ENCODE data around the gene KNDC1.
A peak's percentile ranks its signal among the peaks of the same experiment; 100 is the strongest.

Gene KNDC1

DNA sequence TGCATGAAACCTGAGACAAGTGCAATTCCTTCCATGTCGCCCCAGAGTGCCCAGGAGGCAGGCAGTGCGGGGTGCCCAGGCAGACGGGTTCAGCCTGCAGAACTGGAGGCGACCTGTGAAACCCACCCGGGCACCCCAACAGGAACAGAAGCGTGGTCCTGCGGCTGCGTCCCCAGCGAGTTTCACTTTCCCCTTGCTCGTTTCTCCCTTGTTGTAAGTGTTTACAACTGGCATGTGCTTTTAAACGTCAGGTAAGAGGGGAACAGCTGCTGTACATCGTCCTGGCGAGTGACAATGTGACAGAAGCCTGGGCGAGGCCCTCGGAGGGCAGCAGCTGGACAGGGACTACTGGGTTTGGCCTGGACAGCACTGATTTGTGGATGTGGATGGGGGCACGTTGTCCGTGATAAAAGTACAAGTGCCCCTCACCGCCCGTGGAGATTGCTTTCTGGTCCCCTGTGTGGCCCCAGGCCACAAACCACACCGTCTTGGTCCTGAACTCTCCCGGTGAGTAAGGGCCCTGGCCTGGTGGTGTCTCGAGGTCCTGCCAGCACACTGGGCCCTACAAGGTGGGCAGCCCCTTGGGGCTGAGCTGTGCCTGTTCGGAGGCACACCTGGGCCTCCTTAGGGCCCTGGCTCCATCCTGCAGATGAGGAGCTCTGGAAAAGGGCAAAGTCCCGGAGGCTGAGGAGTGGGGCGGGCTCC lies 81.6 kb downstream of the KNDC1 start:
- Mint-ChIP-seq H3K4me1 (peaks cover 4% of the 10 kb centered on the region), H3K27ac (no peak overlapping the region), H3K9me3 (no peaks in the 10 kb centered on the region), H3K27me3 (ENCODE audit: low read depth) (peaks cover 70% of the 10 kb centered on the region), H3K4me3 (no peak overlapping the region), H3K36me3 (ENCODE audit: low read depth) (no peaks in the 10 kb centered on the region)
- TF ChIP-seq, protein P1, sequence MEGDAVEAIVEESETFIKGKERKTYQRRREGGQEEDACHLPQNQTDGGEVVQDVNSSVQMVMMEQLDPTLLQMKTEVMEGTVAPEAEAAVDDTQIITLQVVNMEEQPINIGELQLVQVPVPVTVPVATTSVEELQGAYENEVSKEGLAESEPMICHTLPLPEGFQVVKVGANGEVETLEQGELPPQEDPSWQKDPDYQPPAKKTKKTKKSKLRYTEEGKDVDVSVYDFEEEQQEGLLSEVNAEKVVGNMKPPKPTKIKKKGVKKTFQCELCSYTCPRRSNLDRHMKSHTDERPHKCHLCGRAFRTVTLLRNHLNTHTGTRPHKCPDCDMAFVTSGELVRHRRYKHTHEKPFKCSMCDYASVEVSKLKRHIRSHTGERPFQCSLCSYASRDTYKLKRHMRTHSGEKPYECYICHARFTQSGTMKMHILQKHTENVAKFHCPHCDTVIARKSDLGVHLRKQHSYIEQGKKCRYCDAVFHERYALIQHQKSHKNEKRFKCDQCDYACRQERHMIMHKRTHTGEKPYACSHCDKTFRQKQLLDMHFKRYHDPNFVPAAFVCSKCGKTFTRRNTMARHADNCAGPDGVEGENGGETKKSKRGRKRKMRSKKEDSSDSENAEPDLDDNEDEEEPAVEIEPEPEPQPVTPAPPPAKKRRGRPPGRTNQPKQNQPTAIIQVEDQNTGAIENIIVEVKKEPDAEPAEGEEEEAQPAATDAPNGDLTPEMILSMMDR (IDR thresholded peaks at IDR 0.05; ENCODE audit: unreplicated experiment in 3 of 3): no peak

DNA sequence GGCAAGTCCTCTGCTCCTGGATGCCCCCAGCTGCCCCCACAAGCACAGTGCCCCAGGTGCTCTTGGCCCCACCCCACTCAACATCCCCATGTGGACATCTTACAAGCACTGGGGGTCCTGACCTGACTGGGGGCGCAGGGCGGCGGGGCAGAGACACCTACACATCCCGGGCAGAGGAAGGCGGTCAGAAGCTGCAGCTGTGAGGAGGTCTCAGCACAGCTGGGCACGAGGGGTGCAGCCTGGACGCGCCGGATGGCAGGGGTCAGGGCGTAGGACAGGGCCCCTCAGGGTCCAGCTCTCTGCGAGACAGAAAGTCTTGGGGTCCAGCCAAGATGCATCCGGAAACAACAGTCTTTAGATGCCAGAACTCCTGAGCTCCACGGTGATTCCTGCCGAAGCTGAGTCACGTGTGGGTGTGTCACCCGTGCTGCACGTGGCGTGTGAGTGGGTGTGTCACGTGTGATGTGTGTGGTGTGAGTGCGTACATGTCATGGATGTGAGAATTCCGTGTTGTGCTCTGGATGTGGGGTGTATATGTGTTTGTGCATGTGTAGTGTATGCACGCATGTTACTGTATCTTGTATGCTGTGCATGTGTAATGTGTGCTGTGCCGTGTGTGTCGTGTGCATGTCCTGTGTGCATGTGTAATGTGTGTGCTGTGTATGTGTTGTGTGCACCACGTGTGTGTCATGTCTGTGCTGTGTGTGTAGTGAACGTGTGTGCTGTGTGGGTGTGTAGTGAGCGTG lies 82.8 kb downstream of the KNDC1 start:
- H3K9me3 Mint-ChIP-seq: no peaks in the 10 kb centered on the region
- peaks cover 66% of the 10 kb centered on the region for H3K27me3 Mint-ChIP-seq (ENCODE audit: low read depth)
- TF ChIP-seq, protein P1 (IDR thresholded peaks at IDR 0.05; ENCODE audit: unreplicated experiment in 3 of 3): no peak
- H3K27ac Mint-ChIP-seq: peak overlapping the region in 1 of 3 experiments; percentile 0
- H3K4me1 Mint-ChIP-seq: peaks cover 4% of the 10 kb centered on the region
- no peaks in the 10 kb centered on the region for H3K36me3 Mint-ChIP-seq (ENCODE audit: low read depth)
- H3K4me3 Mint-ChIP-seq: no peak overlapping the region

DNA sequence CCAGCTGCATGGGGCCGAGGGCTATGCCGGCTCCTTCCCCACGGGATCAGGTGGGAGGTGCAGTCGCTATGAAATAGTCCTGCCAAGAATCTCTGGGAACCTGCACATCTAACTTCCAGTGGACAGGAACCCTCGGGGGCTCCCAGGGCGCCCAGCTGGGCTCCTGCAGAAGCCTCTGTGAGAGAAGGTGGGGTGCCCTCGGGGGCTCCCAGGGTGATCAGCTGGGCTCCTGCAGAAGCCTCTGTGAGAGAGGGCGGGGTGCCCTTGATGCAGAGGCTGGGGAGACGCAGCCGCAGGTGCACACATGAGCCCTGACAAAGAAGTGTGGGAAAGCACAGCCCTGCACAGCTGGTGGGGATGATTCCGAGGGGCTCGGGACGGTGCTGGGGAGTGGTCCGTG lies 83.6 kb downstream of the KNDC1 start:
- Mint-ChIP-seq H3K36me3 (ENCODE audit: low read depth) (no peaks in the 10 kb centered on the region), H3K4me3 (no peak overlapping the region), H3K27me3 (ENCODE audit: low read depth) (peaks cover 58% of the 10 kb centered on the region), H3K27ac (no peak overlapping the region), H3K9me3 (no peaks in the 10 kb centered on the region), H3K4me1 (peaks cover 4% of the 10 kb centered on the region)
- TF ChIP-seq, protein P1 (IDR thresholded peaks at IDR 0.05; ENCODE audit: unreplicated experiment in 3 of 3): no peak

DNA sequence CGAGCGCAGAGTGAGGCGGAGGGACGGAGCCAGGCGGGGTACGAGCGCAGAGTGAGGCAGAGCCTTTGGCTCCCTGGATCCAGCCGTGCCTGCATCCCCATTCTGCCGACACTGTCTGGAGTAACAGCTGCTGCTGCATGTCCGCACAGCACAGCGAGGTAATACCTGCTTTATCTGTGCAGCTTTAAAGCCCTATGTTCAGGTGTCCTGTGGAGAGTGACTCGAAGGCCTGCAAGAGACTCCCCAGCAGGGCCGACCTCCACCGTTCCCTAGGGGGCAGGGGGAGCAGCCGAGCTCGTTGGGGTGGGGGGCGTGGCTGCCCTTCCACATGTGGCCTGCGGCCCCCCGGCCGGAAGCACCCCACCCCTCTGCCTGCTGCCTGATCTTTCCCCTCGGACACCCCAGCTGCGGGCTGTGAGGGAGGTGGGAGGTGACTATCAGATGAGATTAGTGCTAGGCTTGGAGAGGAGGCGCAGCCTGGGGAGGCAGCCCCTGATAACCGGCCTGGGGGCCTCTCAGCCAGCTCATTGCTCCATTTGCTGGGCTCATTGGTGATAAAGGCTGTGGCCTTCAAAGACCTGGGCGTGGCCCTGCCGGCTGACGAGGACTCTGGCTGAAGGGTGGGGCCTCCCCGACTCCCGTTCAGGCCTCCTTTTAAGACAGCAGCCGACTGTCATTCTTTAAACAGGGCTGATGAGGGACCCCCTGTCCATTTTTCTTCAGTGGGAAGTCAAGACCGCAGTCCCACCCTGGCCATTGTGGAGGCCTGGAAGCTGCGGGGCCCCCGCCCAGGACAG lies 85.6 kb downstream of the KNDC1 start:
- Mint-ChIP-seq H3K27me3 (ENCODE audit: low read depth) (peaks cover 55% of the 10 kb centered on the region), H3K36me3 (ENCODE audit: low read depth) (no peaks in the 10 kb centered on the region), H3K4me1 (peaks cover 9% of the 10 kb centered on the region), H3K9me3 (no peaks in the 10 kb centered on the region), H3K27ac (no peak overlapping the region), H3K4me3 (no peak overlapping the region)
- TF ChIP-seq, protein P1 (IDR thresholded peaks at IDR 0.05; ENCODE audit: unreplicated experiment in 3 of 3): no peak

DNA sequence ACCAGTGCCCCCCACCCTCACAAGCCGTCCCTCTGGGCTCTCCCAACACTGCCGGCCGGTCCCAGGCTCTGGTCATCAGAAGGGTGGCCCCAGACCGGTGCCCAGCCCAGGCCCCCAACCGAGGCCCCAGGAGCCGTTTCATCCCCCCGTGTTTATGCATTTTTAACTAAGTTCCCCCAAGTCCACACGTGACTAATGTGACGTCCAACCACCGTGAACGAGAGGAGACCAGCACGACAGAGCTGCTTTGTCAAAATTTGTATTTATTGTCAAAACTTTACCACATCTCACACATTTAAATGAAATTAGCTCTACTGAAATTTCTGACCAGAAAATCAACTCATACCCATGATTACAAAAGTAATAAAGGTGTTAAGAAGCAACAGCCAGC lies 86.2 kb downstream of the KNDC1 start:
- Mint-ChIP-seq H3K27me3 (ENCODE audit: low read depth) (peaks cover 49% of the 10 kb centered on the region), H3K36me3 (ENCODE audit: low read depth) (no peaks in the 10 kb centered on the region), H3K27ac (no peak overlapping the region), H3K4me3 (no peak overlapping the region), H3K9me3 (no peaks in the 10 kb centered on the region), H3K4me1 (peaks cover 9% of the 10 kb centered on the region)
- TF ChIP-seq, protein P1 (IDR thresholded peaks at IDR 0.05; ENCODE audit: unreplicated experiment in 3 of 3): no peak
